Measurements from ENCODE around the gene FOXP1.
A peak's percentile ranks its signal among the peaks of the same experiment; 100 is the strongest.

DNA sequence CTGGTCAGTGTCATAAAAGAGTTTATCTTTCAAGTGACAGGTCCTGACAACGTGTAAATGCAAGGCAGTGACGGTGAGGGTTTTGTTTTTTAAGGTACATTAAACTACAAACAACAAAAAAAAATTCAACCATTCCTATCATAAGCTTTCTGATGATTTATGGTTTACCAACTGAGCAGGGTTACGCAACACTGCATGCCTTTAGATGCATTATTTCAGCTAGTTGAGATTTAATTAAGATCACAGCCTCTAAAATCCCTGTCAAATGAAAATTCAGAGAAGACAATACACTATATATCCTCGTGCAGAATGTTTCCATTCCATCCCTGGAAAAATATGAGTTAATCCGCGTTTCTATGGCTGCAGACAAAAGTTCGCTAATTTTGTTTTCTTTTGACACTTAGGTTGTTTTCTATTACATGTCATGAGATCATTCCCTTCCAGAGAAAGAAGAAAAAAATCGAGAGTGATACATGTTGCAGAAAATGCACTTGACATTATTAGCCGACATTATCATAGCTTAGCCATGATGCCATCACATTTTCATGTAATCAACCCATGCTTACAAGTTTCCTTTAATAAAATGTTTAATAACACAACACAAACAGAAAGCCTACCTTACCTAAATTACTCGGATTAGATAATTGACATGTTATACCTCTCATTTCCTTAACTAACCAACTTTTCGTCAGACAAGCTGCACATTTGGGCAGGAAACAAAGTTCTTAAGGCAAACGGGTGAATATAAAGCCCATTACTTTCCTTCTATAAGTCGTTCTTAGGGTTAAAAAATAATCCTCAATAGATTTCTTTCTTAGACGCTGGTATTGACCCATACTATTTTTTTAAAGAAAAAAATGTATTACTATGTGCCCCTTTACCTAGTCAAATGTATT, 521.2 kb downstream of the FOXP1 start:
- TF ChIP-seq BHLHE40 (IDR thresholded peaks at IDR 0.05; ENCODE audit: borderline replicate concordance) (no peak), ELF4 (IDR thresholded peaks at IDR 0.05) (no peak), FOXA1 (IDR thresholded peaks at IDR 0.05) (no peak), FOXK2 (IDR thresholded peaks at IDR 0.05) (0 out of 2 replicates have a peak, but pooled peaks have one; percentile 25), SUZ12 (IDR thresholded peaks at IDR 0.05) (no peak), HDGF (IDR thresholded peaks at IDR 0.05; ENCODE audit: borderline replicate concordance) (no peak), FOXM1 (IDR thresholded peaks at IDR 0.05; ENCODE audit: borderline replicate concordance) (no peak), CTBP1 (IDR thresholded peaks at IDR 0.05; ENCODE audit: borderline replicate concordance) (peak; percentile 45; the same call in 1 of the 2 replicates), ARNT (IDR thresholded peaks at IDR 0.05) (no peak), NFRKB (IDR thresholded peaks at IDR 0.05) (no peak)
- TF ChIP-seq, protein P1, sequence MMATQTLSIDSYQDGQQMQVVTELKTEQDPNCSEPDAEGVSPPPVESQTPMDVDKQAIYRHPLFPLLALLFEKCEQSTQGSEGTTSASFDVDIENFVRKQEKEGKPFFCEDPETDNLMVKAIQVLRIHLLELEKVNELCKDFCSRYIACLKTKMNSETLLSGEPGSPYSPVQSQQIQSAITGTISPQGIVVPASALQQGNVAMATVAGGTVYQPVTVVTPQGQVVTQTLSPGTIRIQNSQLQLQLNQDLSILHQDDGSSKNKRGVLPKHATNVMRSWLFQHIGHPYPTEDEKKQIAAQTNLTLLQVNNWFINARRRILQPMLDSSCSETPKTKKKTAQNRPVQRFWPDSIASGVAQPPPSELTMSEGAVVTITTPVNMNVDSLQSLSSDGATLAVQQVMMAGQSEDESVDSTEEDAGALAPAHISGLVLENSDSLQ (IDR thresholded peaks at IDR 0.05): peak; percentile 85

Measured in HEK293T (cell line).